Skeletal muscle tissue (tissue), 4 donors: ENCODE measurements around the gene LRRC8D. TPM values are rescaled to one million over a fixed set of nuclear protein-coding genes. Genes with fewer than 3 reads are reported as not detected.

ENCODE experiments used
- H3K27ac ChIP-seq: one replicate; pipeline ENCODE4 v1.7.0; 2013; ENCODE audit warnings: mild to moderate bottlenecking, low read depth, low read length, inconsistent platforms
- H3K27me3 ChIP-seq, 3 donors: one replicate each; pipeline ENCODE4 v1.7.0; 2013; ENCODE audit warnings: low read length in 3 of 3; ENCODE audit not compliant: control insufficient read depth in 3 of 3, insufficient read depth in 3 of 3
- H3K36me3 ChIP-seq, 3 donors: one replicate each; pipeline ENCODE4 v1.7.0; 2013; ENCODE audit warnings: low read length in 3 of 3; ENCODE audit not compliant: control insufficient read depth in 3 of 3, insufficient read depth in 3 of 3
- H3K4me1 ChIP-seq, 3 donors: one replicate each; pipeline ENCODE4 v1.7.0; 2013; ENCODE audit warnings: low read length in 3 of 3, mild to moderate bottlenecking in 3 of 3; ENCODE audit not compliant: control insufficient read depth in 3 of 3, insufficient read depth in 3 of 3
- H3K4me3 ChIP-seq, 3 donors: one replicate each; pipeline ENCODE4 v1.7.0; 2013; ENCODE audit warnings: low read length in 3 of 3
- H3K9ac ChIP-seq, 3 donors: one replicate each; pipeline ENCODE4 v1.7.0; 2013; ENCODE audit warnings: low read length in 3 of 3, mild to moderate bottlenecking in 3 of 3, moderate library complexity in 2 of 3, low read depth in 1 of 3
- H3K9me3 ChIP-seq, 3 donors: one replicate each; pipeline ENCODE4 v1.7.0; 2013; ENCODE audit warnings: low read length in 3 of 3; ENCODE audit not compliant: control insufficient read depth in 3 of 3
- total RNA-seq: library from RNA; depleted of rRNA; stranded (reverse); fragments of >200 nt; gene quantifications from one replicate; pipeline ENCODE4 v1.2.3, GENCODE V29; 2014
- donor health status: Osteomylitis.

Gene LRRC8D
- total RNA-seq, 1 donor from 2014 or later, result 4.7 TPM

DNA sequence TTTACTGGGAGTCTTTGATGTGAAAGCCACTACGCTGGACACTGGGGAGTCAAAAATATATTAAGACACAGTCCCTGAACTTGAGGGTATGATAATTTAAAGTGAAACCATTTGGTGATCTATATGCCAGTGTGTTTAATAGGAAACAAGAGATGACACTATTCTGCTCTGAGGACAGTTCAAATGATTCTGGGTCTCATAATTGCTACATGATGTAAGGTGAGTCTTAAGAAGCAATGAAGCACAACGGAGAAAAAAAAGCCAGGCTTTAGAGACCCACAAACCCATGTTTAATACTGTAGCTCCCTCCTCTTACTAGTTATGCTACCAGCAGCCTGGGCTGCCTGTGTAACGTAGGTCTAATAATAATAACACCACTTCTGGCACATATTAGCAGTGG, 14.2 kb upstream of the LRRC8D start:
- no peaks in the 10 kb centered on the region for H3K36me3 ChIP-seq
- no peak overlapping the region for H3K27ac ChIP-seq
- H3K9me3 ChIP-seq, result no peaks in the 10 kb centered on the region
- no peaks in the 10 kb centered on the region for H3K4me1 ChIP-seq
- no peaks in the 10 kb centered on the region for H3K27me3 ChIP-seq
- H3K4me3 ChIP-seq, result no peak overlapping the region
- H3K9ac ChIP-seq, result no peak overlapping the region

DNA sequence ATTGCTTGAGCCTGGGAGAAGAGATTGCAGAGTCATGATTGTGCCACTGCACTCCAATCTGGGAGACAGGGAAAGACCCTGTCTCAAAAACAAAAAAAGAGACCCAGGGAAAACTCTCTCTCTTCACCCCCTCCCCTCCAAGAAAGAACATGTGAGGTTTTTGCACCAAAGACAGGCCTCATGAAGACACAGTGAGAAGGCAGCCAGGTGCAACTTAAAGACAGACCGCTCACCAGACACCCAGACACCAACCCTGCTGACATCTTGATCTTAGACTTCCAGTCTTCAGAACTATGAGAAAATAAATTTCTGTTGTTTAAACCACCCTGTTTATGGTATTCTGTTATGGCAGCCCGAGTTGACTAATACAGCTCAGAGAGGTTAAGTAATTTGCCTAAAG, 13.3 kb upstream of the LRRC8D start:
- no peak overlapping the region for H3K27ac ChIP-seq
- H3K4me3 ChIP-seq, result no peak overlapping the region
- no peaks in the 10 kb centered on the region for H3K27me3 ChIP-seq
- no peaks in the 10 kb centered on the region for H3K4me1 ChIP-seq
- no peak overlapping the region for H3K9ac ChIP-seq
- H3K9me3 ChIP-seq, result no peaks in the 10 kb centered on the region
- H3K36me3 ChIP-seq, result no peaks in the 10 kb centered on the region

DNA sequence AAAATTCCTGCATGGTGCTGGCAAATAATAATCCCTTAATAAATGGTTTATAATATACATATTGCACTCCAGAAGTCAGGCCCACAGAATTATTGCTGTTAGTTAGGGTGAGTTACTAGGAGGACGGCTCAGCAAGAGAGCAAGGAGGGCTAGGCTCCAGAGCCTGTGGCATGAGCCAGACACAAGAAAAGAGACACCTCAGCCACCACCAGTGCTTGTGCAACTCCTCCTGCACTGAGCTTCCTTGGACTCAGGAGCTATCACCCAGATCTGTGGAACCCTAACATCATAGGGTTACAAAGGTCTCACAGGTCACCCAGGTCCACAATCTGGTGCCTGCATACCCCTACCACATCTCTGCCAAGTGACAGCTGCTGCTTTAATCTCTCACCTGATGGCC, 12.8 kb upstream of the LRRC8D start:
- H3K27me3 ChIP-seq, result no peaks in the 10 kb centered on the region
- no peak overlapping the region for H3K9ac ChIP-seq
- H3K36me3 ChIP-seq, result no peaks in the 10 kb centered on the region
- no peak overlapping the region for H3K4me3 ChIP-seq
- H3K27ac ChIP-seq, result no peak overlapping the region
- no peaks in the 10 kb centered on the region for H3K9me3 ChIP-seq
- no peaks in the 10 kb centered on the region for H3K4me1 ChIP-seq

DNA sequence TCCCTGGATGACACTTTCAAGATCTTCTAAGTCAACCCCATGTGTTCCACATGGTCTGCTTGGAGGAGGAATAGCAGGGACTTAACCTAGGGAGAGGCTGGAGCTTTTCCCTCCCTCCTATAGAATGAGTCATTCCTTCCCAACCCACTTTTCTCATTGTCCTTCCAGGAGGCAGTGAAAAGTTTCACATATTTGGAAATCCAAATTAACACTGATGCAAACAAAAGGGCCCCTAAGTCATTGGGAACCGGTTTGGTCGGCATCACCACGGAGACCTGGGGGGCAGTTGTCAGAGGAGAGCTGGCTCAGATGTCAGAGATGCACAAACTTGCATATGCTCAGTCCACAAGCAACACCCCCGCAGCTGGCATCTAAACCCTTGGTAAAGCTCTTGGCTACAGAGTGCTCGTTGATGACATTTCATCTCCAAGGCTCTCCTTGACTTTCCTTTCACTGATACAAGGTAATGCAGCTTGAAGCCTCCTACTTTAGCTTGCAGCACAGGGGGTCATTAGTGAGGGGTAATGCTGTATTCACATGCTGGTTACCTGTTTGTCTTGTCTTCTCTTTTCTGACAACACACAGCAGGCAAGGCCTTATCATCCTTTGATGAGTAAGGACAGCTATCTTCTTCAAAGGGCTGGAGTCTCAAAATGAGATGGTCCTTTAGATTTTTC, 12.3 kb upstream of the LRRC8D start:
- no peaks in the 10 kb centered on the region for H3K9me3 ChIP-seq
- no peaks in the 10 kb centered on the region for H3K36me3 ChIP-seq
- H3K27me3 ChIP-seq, result no peaks in the 10 kb centered on the region
- no peak overlapping the region for H3K27ac ChIP-seq
- H3K4me3 ChIP-seq, result no peak overlapping the region
- H3K4me1 ChIP-seq, result no peaks in the 10 kb centered on the region
- no peak overlapping the region for H3K9ac ChIP-seq

DNA sequence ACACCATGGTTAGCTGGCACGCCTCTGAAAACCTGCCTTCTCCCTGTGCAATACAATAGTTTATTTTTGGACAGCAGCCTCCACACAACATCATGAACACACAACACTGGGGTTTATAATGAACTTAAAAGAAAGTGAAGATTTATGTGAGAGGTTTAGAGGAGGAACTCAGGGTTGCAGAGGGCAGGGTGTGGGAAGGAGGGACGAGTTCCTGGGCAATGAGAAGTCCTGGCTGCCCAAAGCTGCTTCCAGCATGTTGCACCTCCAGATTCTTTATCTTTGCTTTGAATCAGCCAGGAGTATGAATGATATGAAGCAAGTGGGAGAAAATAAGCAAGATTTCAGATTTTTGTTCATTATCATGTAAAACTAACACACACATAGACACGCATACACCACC, 11.3 kb upstream of the LRRC8D start:
- no peaks in the 10 kb centered on the region for H3K9me3 ChIP-seq
- no peaks in the 10 kb centered on the region for H3K4me1 ChIP-seq
- H3K4me3 ChIP-seq, result no peak overlapping the region
- H3K27me3 ChIP-seq, result no peaks in the 10 kb centered on the region
- H3K36me3 ChIP-seq, result no peaks in the 10 kb centered on the region
- H3K9ac ChIP-seq, result no peak overlapping the region
- H3K27ac ChIP-seq, result no peak overlapping the region

DNA sequence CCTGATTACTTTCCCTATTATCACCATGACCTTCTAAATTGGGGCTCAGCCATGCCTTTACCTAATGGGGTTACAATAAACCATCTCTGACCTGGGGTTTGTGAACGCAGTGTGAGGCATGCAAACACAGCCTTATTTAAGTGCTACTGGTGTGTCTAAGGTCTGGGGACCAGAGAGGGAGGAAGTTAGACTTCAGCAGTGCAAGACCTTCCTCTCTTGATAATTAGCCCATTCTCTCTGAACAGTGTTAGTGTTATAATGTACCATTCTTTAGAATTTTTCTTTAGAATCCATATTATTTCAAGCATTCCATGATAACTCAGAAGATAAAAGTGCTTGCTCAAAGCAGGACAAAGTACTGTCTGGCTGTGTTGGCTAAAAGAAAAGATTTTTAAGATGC, 10.5 kb upstream of the LRRC8D start:
- Histone ChIP-seq H3K9me3 (no peaks in the 10 kb centered on the region), H3K9ac (no peak overlapping the region), H3K4me1 (no peaks in the 10 kb centered on the region), H3K4me3 (no peak overlapping the region), H3K36me3 (no peaks in the 10 kb centered on the region), H3K27me3 (no peaks in the 10 kb centered on the region), H3K27ac (no peak overlapping the region)

DNA sequence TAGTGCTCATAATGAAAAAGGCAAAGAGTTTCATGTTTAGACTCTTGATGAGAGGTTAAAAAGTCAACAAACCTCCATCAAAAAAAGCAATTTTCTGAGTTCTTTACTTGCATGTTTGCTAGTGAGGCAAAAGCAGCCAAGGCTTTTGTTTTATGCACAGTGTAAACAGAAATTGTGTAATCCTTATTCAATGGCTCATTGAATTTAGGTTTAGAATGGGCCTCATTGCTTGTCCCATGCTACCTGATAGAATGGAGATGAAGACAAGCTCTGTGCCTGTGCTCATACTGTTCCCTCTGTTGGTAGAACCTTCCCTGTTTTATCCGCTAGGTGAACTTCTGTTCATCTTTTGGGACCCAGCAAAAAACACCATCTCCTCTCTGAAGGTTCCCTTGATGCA, 10.0 kb upstream of the LRRC8D start:
- no peak overlapping the region for H3K27ac ChIP-seq
- H3K9me3 ChIP-seq, result no peaks in the 10 kb centered on the region
- H3K9ac ChIP-seq, result no peak overlapping the region
- no peaks in the 10 kb centered on the region for H3K4me1 ChIP-seq
- H3K36me3 ChIP-seq, result no peaks in the 10 kb centered on the region
- H3K27me3 ChIP-seq, result no peaks in the 10 kb centered on the region
- no peak overlapping the region for H3K4me3 ChIP-seq

DNA sequence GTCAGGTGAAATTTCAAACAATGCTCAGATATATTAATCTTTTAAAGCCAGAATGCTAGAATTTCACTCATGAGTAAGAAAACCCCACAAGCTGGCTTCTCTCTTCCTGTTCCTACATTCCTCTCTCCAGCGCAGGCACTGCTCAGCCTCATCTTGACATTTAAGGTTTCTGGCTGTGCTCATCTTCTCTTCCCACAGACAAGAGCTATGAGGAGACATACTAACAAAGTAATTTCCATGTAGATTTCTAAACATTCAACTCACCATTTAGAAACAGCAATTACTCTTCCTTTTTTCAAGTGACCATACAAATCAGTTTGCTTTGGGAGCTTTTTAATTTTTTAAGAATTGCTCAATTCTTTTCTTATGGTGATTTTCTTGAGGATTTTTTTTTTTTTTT, 7.8 kb upstream of the LRRC8D start:
- no peak overlapping the region for H3K9ac ChIP-seq
- no peak overlapping the region for H3K4me3 ChIP-seq
- H3K27me3 ChIP-seq, result no peaks in the 10 kb centered on the region
- no peaks in the 10 kb centered on the region for H3K9me3 ChIP-seq
- no peak overlapping the region for H3K27ac ChIP-seq
- no peaks in the 10 kb centered on the region for H3K4me1 ChIP-seq
- H3K36me3 ChIP-seq, result no peaks in the 10 kb centered on the region

DNA sequence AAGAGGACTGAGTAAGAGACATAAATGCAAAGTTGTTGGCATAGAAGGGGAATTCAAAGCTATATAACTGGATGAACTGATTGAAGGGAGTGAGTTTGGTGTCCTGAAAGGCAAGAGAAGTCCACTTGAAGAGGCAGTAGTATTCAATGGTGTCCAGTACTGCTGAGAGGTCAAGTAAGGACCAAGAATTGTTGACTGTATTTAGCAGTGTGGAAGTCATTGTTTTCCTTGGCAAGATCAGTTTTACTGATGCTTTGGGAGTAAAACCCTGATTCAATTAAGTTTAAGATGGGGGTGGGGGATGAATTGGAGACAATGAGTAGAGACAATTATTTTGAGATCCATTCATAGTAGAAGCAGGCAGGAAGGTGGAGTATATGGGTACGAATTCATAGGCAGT, 5.8 kb upstream of the LRRC8D start:
- Histone ChIP-seq H3K27me3 (no peaks in the 10 kb centered on the region), H3K9ac (no peak overlapping the region), H3K4me3 (no peak overlapping the region), H3K27ac (no peak overlapping the region), H3K36me3 (no peaks in the 10 kb centered on the region), H3K4me1 (no peaks in the 10 kb centered on the region), H3K9me3 (no peaks in the 10 kb centered on the region)

DNA sequence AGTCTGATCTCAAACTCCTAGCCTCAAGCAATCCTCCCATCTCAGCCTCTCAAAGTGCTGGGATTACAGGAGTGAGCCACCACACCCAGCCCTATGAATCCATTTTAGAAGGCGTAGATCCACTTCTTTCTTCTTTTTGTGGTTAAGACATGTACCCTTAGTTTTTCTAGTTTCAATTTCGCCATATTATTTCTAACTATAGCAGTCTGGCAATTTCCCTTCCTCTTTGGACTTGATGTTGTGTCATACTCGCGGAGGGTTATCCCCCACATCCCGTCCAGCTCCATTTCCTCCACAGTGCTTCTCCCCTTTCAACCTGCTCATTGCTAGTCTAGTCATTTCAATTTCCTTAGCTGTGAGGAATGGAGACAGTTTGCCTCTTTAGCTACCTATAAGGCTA, 5.2 kb upstream of the LRRC8D start:
- H3K36me3 ChIP-seq, result no peaks in the 10 kb centered on the region
- H3K4me1 ChIP-seq, result peaks cover 4 to 5% (median 4%) of the 10 kb centered on the region in 3 donors
- H3K9me3 ChIP-seq, result no peaks in the 10 kb centered on the region
- no peak overlapping the region for H3K27ac ChIP-seq
- H3K9ac ChIP-seq, result no peak overlapping the region
- no peak overlapping the region for H3K4me3 ChIP-seq
- H3K27me3 ChIP-seq, result no peaks in the 10 kb centered on the region

DNA sequence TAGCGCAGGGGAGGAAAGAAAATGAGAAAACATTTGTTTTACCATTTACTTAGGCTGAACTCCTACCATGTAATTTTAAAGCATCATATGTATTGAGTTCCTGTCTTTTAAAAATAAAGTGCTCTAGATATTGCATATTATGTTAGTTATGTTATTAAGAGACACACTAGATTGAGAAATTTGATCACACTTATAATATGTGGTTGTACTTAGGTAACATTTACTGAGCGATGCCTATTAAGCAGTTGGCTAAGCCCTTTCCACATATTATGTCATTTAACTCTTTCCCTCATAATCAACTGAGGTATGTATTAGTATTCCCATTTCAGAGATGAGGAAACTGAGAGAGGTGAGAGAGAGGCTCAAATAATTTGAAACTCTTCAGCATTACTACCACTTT, 4.5 kb upstream of the LRRC8D start:
- Histone ChIP-seq H3K9ac (no peak overlapping the region), H3K4me1 (peaks cover 4 to 5% (median 4%) of the 10 kb centered on the region in 3 donors), H3K36me3 (no peaks in the 10 kb centered on the region), H3K4me3 (no peak overlapping the region), H3K27me3 (no peaks in the 10 kb centered on the region), H3K9me3 (no peaks in the 10 kb centered on the region), H3K27ac (no peak overlapping the region)
